ENCODE results near the gene ZNF333.

ZNF333 gene

DNA sequence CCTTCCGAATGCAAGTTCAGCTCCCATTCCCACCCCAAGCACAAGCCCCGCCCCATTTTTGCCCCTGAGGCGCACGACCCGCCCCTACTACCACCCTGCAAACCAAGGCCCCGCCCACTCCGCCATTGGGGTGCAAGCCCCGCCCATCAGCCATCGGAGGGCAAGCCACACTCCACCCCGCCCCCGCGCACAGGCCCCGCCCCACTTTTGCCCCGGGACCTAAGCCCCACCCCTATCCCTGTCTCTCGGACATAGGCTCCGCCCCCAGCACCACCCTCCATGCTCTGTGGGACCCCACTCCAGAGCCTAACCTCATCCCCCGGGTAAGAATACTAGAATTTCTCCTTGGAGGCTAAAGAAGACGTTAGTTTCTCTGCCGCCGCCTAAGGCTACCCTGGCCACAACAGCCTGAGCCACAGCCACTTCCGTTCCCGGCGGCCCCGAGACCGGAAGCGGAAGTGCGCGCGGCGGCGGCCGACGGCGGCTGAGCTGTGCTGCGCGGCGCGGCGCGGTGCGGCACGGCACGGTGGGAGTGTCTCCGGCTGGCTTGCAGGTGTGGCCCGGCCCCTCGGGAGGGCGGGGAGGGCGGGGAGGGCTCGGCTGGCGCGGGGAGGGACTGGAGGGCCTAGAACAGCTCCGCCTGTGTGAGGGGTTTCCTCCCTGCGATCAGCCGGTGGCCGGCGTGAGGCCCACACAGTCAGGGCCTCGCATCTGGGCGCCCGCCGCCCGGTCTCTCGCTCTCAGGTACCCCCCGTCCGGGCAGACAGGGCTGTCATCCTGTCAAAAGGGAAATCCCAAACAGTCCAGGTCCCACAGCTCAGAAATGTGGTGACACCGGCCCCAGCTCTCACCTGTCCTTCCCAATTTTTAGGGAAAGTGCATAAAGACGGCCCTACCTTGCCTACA is at the start of gene ZNF333:
ZNF333 (plus strand) TSS at position 451 of the 906 bp plus-strand sequence. CDS start 3,444 bp downstream, outside the sequence.
- peak; percentile 96 to 100 for DNase-seq

DNA sequence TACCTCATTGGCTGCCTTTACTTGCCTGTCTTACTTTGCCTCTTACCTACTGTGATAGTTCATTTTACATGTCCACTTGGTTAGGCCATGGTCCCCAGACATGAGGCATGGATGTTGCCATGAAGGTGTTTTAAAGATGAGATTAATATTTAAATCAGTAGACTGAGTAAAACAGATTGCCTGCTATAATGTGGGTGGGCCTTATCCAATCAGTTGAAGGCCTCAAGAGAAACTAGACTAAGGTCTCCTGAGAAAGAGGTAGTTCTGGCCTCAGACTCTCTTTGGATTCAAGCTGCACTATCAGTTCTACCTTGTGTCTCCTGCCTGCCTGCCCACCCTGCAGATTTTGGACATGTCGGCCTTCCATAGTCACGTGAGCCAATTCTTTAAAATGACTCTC is 41.3 kb upstream of the ZNF333 start:
- no peak for DNase-seq

DNA sequence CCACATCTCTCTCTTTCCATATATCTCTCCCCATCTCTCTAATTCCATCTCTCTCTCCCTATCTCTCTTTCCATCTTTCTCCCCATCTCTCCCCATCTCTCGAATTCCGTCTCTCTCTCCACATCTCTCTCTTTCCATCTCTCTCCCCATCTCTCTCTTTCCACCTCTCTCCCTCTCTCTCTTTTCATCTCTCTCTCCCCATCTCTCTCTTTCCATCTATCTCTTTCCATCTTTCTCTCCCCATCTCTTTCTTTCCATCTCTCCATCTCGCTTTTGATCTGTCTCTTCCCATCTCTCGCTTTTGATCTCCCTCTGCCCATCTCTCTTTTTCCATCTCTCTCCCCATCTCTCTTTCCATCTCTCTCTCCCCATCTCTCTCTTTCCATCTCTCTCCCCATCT is 40.8 kb upstream of the ZNF333 start:
- no peak for DNase-seq

DNA sequence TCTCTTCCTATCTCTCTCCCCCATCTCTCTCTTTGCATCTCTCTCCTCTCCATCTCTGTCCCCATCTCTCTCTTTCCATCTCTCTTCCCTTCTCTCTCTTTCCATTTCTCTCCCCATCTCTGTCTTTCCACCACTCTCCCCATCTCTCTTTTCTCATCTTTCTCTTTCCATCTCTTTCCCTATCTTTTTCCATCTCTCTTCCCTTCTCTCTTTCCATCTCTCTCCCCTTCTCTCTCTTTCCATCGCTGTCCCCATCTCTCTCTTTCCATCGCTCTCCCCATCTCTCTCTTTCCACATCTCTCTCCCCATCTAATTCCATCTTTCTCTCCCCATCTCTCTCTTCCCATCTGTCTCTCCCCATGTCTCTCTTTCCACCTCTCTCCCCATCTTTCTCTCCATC is 39.7 kb upstream of the ZNF333 start:
- no peak for DNase-seq

DNA sequence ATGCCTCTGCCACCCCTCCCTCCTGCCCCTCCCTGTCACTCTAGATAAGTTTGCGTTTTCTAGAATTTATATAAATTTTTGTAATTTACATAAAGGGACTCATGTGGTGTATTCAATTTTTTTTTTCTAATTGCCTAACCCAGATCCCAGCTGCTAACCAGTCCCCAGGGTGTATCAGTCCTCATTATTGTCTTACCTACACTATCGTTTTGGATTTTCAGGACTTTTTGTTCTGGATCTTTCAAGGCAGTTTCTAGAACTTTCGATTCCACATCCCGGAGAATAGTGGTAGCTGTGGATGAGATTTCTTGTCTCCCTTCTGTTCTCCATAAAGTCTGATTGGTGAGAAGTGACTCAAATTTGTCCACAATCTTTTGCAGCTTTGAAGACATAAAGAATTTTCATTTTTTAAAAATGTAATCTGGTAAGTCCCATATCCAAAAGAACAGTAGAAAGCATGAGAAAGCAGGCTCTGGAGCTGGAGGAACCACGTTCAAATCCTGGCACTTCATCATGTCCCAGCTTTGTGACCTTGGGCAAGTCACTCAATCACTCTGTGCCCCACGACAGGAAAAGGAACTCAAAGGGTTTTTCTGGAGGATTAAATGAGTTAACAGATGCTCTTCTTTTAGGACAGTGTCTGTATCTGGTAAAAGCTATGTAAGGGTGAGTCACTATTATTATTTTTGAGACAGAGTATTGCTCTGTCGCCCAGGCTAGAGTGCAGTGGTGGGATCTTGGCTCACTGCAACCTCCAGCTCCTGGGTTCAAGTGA is 34.9 kb upstream of the ZNF333 start:
- no peak for DNase-seq

DNA sequence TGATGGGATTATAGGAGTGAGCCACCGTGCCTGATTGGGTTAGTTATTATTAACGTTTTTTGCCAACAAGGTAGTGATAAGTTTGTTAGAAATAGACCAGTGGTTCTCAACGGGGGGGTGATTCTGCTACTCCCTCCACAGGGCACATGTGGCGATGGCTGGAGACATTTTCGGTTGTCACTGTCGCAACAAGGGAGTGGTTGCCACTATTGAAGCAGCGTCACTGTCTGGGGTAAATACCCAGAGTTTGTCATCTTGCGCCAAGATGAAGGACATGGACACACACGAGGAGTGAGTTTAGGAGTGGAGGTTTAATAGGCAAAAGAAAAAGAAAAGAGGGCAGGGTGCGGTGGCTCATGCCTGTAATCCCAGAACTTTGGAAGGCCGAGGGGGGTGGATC is 34.1 kb upstream of the ZNF333 start:
- DNase-seq: no peak

DNA sequence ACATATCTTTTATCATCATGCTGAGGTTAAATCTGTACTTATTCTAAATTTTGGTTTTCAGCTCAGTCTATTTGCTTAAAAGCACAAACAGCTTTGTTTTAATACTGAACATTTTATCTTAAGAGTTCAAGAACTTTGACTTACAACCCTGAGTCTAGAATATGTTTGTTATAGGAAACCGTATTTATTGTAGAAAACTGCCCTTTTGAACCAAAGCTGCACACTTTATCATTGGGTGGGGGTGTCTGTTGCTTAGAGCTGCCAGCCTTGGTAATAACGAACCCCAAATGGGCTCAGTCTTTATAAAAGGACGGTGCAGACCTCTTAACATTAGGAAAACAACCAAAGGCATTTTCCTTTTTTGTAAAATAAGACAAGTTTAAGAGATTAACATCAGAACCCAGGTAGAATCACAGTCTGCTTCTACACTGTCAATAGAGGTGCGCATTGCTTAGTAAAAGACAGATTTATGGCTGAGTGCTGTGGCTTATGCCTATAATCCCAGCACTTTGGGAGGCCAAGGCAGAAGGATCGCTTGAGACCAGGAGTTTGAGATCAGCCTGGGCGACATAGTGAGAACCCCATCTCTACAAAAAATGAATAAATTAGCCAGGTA is 29.9 kb upstream of the ZNF333 start:
- DNase-seq: no peak

DNA sequence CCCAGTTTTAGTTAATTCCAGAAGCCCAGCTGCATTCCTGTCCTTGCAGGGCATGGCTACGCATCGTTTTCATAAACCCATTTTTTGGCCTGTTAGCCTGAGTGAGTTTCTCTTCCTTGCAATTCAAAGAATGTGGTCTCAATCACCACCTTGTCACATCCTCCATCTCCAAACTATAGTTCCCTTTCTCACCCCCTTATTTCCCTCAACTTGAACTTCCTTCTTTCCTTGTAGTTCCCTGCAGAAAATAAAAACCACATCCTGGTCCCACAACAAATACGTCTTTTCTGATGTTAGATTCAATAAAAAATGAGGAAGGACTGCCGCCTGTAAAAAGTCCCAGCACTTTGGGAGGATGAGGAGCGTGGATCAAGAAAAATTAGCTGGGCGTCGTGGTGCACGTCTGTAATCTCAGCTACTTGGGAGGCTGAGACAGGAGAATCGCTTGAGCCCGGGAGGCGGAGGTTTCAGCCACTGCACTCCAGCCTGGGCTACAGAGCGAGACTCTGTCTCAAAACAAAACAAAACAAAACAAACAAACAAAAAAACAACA is 28.4 kb upstream of the ZNF333 start:
- DNase-seq: no peak

DNA sequence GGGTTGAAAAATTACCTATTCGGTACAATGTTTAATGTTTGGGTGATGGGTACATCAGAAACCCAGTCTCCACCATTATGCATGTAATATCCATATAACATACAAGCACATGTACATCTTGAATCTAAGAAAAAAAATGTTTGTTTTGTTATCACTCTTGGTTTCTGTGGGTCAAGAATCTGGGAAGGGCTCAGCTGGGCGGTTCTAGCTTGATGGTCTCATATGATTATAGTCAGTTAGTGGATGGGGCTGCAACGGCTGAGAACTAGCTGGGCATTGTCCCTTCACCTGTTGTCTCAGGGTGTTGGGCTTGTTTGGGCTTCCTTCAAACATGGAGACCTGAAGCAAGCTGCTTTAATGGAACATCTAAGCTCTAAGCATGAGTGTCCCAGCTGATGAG is 19.9 kb upstream of the ZNF333 start:
- DNase-seq: no peak

DNA sequence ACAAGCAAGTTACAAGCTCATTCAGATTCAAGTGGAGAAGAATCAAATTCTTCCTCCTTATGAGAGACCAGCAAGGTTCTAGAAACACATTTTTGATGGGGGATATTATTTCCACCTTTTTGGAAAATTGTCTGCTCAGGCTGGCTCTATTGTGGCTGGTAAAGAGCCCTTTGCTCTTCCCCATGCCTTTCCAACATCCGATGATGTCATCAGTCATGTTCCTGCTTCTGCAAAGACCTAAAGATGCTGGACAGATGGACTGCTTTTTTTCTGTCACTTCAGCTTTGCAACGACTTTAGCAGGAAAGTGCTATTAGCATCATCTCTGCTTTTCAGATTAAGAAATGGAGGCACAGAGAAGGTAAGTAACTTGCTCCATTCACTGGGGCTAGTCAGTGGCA is 19.4 kb upstream of the ZNF333 start:
- no peak for DNase-seq

DNA sequence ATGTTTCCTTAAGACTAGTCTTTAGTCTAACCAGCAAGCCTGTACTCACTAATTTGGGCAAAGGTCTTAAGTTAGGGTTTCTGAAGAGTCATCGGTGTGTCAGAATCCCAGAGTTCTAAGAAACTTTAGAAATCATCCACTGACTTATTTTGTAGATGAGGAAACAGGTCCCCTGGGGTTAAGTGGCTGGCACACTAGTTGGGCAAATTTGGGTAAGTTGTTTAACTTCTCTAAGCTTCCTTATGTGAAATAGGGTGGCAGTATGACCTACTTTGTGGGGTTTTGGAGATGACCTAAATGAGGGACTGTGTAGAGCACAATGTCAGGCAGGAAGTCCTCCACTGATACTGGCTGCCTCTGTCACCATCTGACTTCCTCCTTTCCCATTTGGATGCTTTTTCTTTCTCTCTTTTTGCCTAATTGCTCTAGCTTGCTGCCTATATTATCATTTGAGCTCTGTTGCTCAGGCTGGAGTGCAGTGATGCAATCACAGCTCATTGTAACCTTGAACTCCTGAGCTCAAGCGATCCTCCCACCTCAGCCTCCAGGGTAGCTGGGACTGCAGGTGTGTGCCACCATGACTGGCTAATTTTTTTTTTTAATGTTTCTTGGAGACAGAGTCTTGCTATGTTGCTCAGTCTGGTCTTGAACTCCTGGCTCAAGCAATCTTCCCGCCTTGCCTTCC is 17.5 kb upstream of the ZNF333 start:
- no peak for DNase-seq

DNA sequence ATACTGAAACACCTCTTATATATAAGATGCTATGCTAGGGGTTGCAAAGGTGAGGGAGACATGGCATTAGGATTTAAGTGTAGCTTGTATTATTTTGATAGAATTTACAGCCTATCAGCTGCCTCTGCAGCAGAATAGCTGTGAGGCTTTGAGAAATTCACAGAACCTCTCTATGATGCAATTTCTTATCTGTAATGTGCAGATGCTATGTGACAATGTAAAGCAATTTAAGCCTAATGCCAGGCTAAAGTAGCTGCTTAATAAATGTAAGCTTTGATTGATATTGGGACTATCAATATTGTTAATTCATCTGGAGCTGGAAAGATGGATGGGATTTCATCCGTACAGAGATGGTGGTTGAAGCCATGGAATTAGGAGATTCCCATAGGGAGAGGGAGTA is 16.8 kb upstream of the ZNF333 start:
- no peak for DNase-seq

DNA sequence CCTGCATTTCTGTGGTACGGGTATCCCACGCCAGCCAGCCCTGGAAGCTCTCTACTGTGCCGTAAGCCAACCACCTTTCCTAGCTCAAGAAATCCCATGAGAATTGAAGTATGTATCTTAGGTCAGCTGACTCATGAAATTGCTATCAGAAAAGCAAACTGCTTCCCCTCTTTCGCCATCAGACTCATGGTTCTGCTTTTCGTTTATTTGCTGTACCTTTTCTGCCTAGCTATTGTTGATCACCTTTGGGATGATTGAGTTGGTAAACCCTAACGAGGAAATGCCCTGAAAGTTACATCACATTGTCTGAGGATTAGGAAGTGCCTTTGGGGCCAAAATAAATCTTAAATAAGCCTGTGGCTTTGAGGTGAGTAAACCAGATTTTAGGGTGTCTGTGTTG is 15.1 kb upstream of the ZNF333 start, which contains the start of gene ADGRE3:
ADGRE3 (minus strand) TSS at position 81 of the 400 bp plus-strand sequence; CDS start at position 7, 74 bp downstream.
- DNase-seq: no peak

DNA sequence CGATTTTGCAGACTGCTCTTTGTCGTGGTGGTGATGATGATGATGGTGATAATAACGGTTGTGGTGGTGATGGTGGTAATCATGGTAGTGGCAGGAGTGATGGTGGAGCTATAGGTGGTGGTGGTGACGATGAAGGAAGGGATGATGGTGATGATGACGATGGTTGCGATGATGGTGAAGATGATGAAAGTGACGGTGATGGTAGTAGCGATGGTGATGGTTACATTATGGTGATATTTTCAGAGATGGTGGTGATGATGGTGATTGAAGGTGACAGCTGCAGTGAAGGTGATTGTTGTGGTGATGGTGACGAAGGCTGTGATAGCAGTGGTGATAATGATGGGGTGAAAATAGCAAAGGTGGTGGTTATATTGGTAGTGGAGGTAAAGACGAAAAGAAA is 13.1 kb upstream of the ZNF333 start:
- no peak for DNase-seq

DNA sequence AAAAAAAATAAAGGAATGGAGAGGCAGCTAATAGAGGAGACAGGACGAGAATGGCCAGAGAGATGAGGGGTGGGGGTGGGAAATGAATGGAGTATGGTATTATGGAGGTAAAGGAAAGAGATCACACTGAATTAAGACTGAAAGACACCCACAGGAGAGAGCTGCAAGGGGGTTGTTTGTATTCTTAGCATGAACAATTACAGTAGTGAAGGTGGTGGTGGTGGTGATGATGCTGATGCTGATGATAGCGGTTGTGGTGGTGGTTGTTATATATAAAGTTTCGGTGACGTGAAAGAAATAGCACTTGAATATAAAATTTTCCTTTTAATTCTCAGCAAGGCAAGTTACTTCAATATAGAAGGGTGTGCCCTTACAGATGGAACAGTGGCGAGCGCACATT is 12.4 kb upstream of the ZNF333 start:
- no peak for DNase-seq

DNA sequence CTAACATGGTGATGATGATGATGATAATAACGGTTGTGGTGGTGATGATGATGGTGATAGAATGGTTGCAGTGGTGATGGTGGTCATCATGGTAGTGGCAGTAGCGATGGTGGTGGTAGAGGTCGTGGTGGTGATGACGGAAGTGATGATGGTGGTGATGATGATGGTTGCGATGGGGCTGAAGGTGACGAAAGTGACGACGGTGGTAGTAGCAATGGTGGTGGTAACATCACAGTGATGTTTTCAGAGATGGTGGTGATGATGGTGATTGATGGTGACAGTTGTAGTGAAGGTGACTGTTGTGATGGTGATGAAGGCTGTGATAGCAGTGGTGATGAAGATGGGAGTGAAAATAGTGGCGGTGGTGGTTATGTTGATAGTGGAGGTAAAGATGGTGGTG is 11.6 kb upstream of the ZNF333 start:
- DNase-seq: no peak

DNA sequence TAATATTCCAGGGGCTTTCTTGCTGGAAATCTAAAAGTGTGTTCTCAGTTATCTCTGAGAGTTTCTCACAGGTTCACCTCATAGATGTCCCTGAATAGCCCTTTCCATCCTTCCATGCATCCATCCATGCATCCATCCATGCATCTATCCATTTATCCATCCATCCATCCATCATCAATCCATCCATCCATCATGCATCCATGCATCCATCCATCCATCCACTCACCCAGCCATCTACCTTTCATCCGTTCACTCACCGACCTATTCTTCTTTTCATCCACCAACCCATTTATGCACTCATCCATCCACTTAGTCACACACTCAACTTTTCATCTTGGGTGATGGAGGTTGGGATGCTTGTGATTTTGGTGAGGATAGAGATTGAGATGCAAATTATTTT is 7.8 kb upstream of the ZNF333 start:
- DNase-seq: no peak

DNA sequence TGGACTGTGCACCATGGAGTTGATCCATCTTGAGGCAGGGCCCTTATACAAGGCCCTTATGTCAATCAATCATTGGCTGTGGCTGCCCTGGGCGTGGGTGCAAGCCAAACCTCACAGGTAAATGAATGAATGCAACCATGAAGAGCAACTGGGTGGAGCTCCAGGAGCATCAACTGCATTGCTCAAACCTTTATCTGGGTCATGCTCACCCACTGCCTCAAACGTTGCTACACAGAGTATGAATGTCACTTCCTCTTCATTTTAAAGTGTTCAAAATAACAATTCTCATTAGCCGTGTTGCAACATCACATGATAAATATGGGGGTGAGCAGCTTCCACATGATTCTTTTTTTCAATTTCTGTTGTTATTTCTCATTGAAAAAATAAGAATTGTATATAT is 6.4 kb upstream of the ZNF333 start:
- DNase-seq: no peak

DNA sequence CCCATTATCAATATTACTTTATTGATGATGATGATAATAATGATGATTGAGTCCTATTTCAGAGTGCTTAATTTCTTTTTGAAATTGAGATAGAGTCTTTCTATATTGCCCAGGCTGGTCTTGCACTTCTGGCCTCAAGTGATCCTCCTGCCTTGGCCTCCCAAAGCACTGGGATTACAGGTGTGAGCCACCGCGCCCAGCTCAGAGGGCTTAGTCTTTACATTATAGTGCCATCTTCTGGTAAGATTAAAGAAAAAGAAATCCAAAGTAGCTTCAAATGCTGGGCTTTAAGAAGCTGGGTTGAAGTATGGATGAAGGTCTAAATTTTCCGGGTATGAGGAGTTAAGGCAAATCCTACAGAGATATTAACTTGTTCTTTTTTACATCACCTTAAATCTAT is 3.4 kb upstream of the ZNF333 start:
- DNase-seq: peak in 1 of 2 experiments; percentile 18

DNA sequence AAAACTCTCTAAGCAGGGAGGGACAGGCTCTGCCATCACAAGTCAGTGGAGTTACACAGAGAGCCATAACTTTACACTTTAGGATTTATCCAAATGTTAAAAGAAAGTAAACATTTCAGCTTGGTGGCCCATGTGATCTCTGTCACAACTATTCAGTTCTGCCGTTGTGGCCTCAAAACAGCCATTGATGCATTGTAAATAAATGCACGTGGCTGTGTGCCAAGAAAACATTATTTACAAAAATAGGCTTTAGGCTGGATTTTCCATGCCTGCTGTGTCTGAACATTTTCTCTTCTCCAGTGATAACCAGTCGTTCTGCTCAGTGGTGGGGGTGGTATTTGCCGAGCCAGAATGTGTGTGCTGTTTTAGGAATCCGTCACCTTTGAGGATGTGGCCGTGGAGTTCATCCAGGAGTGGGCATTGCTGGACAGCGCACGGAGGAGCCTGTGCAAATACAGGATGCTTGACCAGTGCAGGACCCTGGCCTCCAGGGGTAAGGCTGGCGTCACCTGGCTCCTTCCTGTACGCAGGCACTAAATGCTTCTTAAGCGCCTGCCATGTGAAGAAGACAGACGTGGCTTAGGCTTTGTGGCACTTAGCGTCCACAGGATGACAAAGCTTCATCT is 4.9 kb downstream of the ZNF333 start:
- no peak for DNase-seq

DNA sequence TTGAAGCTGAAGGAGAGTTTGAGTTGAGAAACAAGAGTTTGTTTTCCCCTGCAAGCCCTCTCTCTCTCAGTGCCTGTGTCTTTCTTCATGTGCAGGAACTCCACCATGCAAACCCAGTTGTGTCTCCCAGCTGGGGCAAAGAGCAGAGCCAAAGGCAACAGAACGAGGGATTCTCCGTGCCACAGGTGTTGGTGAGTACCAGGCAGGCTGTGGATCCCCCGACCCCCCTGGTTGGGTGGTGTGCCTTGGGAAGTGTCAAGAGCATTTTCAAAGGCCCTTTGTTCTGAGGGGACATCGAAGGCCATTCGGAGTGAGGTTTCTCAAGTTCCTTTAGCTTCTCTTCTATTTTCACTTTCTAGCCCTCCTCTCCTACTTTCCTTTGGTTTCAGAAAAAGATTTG is 5.6 kb downstream of the ZNF333 start:
- no peak for DNase-seq

DNA sequence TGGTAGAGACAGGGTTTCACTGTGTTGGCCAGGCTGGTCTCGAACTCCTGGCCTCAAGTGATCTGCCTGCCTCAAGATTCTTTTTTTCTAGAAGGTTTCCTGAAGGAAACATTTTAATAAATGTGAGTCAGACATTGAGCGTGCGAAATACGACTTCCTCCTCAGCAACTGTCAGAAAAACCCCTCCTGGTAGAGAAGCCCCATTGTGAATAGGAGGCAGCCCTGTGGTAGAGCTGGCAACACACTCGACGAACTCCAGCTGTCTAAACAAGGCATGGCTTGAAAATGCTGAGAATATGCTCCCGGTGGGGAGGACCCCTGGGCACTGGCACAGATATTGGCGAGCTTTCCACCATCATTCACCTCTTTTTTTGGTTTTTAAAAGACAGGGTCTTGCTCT is 9.8 kb downstream of the ZNF333 start:
- DNase-seq: no peak

Data from stimulated activated CD4-positive, alpha-beta T cell treated with anti-CD3 and anti-CD28 coated beads, Interleukin-4, amount 100 ng/mL, for 4 hours (primary cell).